Globus pallidus (tissue), 1 donor: ENCODE measurements around the gene SLC2A6.

ENCODE experiments used
- DNase-seq: peaks from one replicate; pipeline ENCODE4 v3.0.0-alpha.2; 2015; ENCODE audit warnings: low spot score

SLC2A6 gene, protein sequence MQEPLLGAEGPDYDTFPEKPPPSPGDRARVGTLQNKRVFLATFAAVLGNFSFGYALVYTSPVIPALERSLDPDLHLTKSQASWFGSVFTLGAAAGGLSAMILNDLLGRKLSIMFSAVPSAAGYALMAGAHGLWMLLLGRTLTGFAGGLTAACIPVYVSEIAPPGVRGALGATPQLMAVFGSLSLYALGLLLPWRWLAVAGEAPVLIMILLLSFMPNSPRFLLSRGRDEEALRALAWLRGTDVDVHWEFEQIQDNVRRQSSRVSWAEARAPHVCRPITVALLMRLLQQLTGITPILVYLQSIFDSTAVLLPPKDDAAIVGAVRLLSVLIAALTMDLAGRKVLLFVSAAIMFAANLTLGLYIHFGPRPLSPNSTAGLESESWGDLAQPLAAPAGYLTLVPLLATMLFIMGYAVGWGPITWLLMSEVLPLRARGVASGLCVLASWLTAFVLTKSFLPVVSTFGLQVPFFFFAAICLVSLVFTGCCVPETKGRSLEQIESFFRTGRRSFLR

DNA sequence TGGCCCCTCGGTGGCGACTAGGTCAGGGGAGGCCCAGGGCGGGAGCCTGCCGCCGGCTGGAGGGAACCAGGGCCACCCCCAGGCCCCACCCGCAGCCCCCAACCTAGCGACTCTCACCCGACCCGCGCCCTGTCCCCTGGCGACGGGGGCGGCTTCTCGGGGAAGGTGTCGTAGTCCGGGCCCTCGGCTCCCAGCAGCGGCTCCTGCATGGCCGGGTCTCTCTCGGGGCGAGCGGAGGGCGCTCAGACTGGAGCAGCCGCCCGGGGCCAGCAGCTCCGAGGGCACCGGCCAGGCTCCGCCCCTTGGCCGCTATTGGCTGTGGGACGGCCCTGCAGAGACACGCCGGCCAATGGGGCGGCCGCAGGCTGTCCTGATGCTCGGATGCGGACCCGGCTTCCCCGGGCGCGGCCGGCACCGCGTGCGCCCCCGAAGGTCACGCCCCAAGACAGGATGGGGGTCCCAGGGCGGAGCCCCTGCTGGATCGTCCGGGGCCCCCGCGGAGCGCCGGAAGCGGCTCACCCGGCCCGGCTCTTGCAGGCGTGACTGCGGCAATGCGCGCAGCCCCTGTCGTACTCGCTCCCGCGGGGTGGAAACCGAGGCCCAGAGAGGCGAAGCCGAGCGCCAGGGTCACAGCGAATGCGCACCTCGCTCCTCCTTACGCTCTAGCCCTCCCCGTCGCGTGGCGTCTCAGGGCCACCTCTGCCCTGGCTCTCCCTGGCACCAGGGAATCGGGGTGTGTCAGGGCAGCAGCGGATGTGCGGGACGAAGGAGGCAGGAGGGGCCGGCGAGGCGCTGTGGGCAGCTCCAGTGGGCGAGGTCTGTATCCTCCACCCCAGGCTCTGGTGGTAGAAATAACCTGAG, at the start of gene SLC2A6:
TSS of gene SLC2A6 (minus strand) at position 249 of the 861 bp plus-strand sequence. CDS start at position 209, 40 bp downstream.
- peak; percentile 88 for DNase-seq

DNA sequence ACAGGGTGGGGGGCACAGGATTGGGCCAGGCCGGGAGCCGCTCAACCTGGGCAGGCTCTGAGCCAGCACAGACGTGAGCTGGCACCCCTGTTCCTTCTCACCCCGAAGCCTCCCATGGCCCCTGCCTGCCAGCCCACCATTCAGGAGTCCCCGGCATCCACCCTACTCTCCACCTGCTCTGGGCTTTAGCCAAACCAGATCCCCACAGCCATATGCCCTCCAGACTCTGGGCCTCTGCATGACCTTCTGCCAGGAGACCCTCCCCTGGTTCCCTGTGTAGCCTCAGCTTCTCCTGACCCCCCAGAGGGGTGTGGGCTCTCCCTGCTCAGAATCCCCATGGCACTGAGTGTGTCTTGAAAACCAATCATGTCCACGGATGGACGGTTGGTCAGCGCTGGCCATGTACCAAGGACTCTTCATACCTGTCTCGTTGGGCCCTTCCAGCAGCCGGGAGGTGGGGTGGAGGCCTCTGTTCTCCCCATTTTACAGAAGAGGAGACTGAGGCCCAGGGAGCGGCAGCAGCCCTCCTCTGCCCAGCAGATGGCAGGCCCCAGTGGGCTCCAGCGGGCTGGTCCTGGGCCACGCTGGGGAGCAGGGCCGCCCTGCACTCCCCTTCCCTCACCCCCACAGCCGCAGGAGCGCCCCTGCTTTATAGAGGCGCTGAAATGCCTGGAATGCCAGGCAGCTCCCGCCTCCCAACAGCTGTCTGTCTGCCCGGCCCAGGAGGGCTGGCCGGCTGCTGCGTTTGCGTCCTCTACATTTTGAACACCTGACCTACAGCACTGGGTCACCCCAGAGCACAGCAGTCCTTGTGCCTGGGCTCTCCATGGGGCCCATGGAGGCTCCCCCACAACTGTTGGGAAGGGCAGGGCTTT, 49.3 kb upstream of the SLC2A6 start:
- no peak for DNase-seq

DNA sequence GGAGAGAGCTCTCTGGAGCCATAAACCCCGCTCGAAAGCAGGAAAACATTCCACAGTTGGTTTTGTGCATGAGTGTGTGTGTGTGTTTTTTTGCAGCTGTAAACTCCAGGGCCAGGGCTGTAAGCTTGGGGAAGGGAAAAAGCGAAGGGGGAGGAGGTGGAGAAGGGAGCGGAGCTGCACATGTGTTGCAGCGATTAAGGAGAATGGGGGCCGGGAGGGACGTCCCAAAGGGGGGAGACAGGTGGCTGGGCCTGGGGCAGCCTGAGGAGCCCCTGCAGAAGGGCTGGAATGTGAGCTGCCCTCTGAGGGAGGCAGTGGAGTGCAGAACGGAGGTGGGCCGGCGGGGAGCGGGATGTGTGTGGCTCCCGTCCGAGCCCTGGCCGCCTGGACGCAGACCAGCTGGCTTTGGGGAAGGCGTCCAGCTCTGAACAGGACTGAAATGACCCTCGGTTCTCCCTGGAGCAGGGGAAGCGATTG, 48.6 kb upstream of the SLC2A6 start:
- no peak for DNase-seq

DNA sequence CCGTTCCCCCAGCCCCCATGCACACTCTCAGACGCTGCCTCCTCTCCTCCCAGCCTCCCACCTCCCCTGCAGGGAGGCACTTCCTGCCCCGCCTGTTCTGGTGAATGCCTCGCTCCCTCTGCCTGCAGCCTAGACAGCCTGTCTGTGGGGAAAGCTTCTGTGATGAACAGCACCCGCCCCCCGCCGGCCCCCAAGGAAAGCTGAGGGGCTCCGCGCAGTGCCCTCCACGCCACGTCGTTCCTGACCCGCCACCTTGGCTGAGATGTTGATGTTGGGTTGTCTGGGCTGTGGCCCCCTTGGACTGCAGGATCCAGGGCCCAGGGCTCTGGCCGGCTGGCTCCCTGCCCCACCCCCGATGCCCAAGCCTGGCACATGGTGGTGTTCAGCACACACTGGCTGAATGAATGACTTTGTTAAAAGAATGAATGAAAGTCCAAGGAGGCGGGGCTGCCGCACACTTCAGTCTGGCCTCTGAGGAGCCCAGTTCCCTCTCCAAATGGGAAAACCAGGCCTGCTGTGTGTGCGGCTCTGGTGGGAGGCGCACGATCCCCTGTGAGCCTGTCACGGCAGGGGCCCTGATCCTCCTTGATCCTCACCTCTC, 47.9 kb upstream of the SLC2A6 start:
- DNase-seq = peak; percentile 93

DNA sequence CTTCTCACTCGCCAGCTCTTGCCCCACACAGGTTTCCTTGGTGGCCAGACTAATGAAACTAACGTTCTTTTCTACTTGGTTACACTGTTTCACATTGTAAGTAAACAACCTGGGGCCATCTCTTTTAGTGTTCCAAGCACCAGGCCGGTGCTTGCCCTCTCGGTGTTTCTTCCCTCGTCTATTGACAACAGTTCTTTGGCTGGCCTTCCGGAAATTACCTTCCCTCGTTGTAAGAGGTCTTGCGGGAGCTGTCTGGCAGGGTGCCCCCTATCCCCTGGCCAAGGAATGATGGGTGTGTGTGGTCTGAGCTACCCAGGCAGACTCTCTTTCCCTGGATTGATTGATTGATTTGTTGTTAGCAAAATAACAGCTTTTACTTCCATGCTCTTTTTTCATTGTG, 46.8 kb upstream of the SLC2A6 start:
- no peak for DNase-seq

DNA sequence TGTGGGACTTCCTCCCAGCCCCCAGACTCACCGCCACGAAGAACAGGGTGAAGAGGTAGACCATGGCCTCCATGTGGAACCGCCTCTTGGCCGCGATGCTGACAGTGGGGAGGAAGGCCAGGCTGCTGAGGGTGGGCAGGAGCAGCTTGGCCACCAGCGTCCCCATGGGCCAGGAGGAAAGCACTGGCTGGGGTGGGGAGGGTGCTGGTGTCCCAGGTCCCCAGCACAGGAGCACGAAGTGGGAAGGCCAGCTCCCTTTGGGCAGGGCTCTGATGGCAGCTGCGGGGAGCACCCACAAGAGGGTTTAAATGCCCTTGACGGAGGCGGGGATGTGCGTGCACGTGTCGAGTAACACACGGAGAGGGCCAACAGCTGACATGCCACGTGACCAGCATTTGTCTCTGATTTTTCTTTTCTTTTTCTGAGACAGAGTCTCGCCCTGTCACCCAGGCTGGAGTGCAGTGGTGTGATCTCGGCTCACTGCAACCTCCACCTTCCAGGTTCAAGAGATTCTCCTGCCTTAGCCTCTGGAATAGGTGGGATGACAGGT, 45.9 kb upstream of the SLC2A6 start, which contains the start of gene MYMK:
TSS of gene MYMK (minus strand) at position 281 of the 550 bp plus-strand sequence. CDS start at position 166, 115 bp downstream.
- DNase-seq = no peak

DNA sequence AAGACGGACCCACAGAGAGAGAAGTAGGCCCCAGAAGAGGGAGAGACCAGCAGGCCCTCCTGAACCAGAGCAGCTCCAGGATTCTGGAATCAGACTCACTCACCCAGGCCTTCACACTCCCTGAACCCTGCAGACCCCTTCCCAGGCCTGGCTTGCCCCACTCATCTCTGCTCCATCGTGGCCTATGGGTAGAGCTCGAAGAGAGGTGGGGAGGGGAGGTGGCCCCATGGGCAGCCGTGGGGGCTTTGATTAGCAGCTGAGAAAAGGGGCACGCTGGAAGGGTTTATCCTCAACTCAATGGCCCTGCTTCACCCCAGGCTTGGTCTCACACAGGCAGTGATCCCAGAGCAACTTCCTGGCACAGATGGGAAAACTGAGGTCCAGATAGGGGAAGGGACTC, 45.2 kb upstream of the SLC2A6 start:
- DNase-seq = no peak

DNA sequence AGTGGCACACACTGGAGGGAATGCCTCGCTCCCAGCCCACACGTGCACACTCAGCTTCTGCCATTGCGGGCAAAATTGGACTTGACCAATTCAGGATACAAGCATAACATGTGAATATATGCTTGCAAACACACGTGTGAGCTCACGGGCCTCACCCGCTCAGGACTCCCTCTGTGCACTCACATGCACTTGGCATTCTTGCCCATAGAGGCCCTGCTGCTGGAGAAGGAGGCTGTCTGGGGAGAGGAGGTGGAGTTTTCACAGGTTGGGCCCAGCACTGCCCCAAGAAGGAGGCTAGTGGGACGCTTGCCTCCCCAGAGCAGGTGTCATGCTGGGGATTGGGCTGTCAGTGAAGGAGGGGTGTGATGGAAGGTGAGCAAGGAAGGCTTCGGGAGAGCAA, 44.2 kb upstream of the SLC2A6 start:
- no peak for DNase-seq

DNA sequence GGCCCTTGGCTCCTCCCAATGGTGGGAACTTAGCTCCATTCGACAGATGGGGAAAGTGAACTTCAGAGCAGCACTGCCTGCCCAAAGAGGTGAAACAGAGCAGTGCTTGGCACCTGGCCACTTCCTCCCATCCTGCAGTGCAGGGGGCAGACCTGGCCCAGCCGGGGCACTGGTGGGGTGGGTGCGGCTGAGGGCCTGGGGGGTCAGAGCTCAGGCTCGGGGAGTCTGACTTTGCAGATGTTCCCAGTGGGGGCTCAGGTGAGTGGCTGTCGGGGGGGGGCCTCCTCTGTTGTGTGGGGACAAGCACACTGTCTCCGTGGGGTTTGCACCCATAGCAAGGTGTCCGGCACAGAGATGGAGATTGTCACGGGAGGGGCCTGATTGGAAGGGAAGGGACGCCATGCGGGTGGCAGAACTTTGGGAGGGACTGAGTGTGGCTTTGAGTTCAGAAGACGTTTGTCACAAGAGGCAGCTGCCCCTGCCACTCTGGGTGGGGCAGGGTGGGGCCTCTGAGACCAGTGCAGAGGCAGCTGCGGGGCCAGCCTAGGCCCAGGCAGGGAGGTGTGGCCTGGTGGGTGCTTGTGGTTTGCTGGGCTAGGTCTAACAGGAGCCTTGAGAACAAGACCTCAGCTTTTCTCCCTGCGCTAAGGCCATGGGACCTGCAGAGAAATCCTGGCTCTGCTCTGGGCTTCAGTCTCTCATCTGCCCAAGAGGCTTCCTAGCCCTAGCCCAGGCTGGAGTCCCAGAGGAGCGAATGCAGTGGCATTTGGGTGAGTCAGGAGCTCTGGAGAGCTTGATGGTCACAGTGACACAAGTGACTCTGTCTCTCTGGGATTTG, 43.4 kb upstream of the SLC2A6 start:
- DNase-seq = no peak

DNA sequence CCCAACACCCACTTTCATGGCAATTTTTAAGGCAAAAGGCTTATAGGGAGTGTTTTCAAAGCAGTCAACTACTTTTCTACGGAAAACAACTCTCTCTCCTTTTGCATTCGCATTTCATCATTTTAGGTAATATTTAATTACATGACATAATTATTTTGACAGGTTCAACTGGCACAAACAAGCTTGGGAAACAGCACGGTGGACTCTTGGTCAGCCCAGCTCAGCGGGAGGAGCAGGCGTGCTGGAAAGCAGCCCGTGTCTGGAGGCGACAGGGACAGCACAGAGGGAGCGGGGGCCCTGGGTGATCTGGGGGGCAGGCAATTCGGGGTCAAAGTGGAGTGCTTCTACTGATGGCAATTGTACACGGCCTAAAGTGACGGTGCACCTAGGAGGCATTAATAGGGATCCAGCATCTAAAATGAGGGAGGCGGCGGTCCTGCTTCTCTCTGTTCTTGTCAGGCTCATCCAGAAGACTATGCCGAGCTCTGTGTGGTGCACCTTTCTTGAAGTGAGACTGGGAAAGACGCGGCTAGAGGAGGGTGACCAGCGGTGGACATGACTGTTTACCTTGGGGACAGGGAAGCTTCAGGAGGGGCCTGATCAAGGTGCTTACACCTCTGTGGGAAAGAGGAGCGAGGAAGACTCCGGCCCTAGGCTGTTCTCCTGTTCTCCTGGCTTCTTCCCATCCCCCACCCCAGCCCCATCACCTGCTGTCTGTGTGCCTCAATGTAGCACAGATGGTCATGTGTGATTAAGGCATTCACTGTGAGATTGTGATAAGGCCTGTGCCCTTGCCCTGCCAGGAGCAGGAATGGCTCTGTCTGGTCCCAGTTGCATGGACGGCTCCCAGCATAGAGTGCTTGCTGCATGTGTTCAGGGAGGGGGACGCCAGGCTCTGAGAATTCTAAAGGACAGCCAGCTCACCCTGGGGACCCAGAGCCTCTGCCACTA, 42.5 kb upstream of the SLC2A6 start:
- DNase-seq = peak; percentile 89

DNA sequence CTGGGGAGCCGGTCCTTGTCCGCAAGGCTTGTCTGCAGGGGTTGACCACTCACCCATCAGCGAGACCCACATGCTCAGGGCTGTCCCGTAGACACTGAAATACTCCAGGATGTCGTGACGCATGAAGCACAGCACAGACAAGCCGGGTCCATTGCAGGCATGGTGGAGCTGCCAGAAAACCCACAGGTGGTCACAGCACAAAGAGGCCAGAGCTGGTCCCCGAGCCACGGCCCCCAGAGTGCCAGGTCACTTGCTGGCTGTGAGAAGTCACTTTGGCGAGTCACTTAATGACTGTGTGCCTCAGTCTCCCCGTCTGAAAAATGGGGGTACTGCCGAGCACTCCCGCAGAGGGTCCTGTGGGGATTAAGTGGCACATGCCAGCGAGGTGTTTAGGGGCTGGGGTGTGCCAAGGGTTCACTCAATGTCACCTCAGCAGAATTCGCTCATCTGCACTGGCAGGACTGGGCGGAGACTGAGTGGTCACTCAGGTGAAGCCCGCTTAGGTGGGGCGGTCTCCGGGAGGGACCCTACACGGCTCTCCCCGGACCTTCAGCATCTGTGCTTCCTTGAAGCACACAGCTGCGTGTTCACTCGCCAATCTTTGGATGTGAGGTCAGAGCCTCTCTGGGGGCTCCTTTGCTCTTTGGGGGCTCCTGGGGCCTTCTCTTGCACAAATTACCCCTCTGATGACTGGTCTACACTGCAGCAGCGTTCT, 41.4 kb upstream of the SLC2A6 start:
- DNase-seq = no peak

DNA sequence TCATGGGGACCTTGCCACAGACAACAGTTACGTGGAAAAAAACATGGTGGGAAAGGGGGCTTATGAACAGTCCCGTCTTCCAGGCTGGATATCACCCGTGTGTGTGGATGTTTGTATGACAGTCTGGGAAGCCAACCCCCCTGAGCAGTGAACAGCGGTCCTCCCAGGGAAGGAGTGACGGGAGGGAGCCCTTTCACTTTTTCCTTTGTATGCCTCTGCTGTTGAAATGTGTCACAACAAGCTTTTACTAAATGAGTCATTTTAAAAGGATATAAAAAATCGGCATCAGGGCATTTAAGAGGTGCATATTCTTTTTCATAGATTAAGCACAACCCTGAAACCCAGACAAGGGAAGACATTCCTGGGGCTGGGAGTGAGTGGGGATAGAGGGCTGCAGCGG, 40.8 kb upstream of the SLC2A6 start:
- no peak for DNase-seq

DNA sequence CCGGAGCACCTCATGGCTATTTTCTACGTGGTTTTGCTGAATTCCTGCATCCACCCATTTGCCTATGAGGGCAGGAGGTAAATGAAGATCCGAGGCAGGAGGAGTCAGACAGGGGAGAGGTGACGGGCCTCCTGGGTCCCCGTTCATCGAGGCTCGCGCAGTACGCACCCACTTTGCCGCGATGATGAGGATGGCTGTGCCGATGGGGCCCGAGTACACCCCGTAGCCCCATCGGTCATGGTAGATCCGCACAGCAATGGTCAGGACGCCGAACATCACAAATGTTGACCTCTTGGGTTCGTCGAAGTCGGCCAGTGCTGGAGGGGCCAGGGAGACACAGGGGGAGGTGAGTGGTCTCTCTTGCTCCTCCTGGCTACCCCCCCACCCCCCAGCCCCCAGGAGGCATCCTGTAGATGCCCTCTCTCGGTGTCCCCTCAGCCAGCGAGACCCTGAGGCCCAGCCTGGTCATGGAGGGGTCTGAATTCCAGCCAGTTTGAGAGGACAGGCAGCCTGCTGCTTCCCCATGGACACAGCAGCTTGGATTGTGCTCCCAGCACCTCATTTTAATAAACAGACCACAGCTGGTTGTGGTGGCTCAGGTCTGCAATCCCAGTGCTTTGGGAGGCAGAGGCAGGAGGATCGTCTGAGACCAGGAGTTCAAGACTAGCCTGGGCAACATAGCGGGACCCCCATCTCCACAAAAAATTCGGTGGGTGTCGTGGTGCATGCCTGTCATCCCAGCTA, 40.0 kb upstream of the SLC2A6 start:
- DNase-seq = no peak

DNA sequence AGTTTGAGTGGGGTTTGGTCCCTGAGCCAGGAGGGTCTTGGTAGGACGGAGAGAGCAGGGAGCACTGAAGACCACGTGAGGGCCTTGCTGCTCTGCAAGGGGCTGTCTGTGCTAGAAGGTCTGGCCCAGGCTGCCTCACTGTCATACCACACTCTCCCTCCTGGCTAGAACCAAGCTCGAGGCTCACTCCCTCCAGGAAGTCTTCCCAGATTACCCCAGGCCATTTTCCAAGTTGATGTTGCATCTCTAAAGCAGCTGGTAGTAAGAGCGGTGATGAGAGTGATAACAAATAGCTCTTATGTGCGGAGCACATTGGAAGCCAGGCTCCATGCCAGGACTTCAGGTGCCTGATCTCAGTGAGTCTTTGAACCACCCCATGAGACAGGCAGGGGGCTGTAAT, 39.3 kb upstream of the SLC2A6 start:
- no peak for DNase-seq

DNA sequence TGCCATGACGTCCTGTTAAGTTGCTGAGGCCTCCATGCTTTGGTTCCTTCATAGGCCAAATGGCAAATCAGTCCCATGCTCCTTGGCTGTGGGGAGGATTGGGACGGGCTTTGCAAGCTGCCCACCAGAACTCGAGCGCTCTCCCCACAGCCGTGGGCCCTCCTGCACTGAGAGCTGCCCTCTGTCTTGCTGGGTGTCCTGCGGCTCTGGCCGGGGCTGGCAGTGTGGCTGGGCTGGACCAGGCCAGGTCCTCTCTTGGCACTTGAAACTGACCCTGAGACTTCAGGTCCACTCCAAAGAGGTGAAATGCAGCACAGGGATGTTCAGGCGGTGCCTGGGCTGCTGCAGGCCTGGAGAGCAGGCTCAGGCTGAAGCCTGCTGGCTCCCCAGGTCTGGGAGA, 38.8 kb upstream of the SLC2A6 start:
- no peak for DNase-seq

DNA sequence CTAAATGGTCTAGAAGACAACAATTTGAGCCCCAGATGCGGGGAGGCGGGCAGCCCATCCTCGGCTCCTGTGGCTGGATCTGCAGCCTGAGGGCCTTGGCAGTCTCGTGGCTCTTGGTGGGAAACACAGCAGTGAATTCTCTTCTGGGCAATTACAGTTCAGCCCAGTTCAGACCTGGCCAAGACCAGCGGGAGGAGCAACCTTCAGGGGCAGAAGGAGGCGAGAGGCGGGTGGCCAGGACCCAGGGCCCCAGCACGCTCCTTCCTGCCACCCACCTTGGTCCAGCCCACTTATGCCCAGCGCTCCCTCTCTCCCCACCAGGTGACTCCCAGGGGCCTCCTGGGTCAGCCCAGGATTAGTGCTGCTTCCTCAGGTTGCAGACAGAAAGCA, 38.1 kb upstream of the SLC2A6 start:
- DNase-seq = no peak

DNA sequence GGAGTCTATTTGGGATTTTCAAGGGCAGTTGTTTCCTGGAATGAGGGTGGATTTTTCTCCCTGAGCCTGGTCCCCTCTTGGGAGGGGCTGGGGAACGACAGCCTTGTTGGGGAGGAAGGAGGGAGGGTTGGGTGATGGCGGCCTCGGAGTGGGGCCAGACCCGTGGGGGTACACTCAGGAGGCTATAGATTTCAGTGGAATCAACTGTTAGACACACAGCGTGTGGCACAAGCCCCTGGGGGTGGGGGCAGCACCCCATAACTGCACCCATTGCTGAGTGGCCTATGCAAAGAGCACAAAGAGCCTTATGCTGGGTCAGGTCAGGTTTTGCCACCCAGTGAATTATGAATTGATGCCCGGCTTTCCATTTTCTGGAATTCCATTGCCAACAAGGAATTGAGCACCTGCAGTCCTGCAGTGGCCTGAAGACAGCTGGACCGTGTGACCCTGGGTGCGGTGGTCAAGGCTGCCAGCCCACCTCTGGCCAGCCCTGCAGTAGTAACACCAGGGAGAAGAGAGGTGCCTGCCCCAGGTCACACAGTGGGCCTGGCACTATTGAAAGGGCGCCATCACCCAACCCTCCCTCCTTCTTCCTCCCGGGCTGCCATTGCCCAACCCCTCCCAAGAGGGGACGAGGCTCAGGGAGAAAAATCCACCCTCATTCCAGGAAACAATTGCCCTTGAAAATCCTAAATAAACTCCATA, 37.5 kb upstream of the SLC2A6 start:
- no peak for DNase-seq
